Activated CD8-positive, alpha-beta memory T cell treated with anti-CD3 and anti-CD28 coated beads, Interleukin-2, amount 50 U/mL, for 1 hour (primary cell): ENCODE results near the gene ANK3.

Experiments
- DNase-seq: peaks from one replicate; pipeline ENCODE4 v3.0.0-alpha.2; 2020; ENCODE audit errors: extremely low read depth

The ANK3 gene

GRCh38 chr10:60413306-60414012 lies 23.8 kb upstream of the ANK3 start:
- no peak for DNase-seq

DNA sequence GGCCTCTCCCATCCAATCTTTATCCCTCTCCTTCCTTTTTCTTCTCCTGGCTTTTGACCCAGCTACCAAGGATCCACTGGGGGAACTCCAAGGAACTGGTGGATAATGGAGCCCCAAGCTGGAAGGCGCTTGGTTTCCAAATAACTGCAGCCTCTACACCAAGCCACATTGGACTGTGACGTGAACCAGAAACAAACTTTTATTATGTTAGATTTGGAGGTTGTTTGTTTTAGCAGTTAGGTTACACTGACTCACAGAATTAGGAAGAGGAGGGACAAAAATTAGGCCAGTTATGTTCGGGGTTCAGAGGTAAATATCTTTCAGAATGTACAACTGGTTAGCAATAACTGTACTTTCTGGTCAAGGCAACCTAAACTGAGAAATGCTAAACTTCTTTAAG lies 21.3 kb upstream of the ANK3 start:
- no peak for DNase-seq

DNA sequence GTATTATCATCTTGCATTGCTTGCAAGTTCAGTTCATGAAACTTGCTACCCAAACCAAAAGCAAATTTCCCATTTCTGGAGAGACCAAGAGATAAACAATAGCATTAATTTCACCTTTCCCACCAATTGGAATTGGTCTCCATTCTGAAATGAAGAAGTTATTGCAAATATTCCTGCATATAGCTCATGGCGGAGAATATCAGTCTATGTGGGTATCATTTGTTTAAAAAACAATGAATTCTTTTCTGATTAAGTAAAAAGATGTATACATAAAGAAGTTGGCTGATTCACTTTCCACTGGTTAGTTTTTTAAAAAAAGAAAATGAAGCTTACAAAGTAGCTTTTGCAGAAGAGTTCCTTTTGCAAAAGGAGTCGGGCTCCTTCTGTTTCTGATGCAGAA lies 19.5 kb upstream of the ANK3 start:
- no peak for DNase-seq

DNA sequence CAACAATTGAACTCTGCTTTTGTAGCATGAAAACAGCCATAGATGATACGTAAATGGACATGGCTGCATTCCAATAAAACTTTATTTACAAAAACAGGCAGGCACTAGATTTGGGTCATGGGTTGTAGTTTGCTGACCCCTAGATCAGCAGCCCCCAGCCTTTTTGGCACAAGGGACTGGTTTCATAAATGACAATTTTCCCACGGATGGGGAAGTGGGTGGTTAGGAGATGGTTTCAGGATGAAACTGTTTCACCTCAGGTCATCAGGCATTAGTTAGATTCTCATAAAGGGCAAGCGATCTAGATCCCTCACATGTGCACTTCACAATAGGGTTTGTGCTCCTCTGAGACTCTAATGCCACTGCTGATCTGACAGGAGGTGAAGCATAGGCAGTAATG lies 16.5 kb upstream of the ANK3 start:
- no peak for DNase-seq

DNA sequence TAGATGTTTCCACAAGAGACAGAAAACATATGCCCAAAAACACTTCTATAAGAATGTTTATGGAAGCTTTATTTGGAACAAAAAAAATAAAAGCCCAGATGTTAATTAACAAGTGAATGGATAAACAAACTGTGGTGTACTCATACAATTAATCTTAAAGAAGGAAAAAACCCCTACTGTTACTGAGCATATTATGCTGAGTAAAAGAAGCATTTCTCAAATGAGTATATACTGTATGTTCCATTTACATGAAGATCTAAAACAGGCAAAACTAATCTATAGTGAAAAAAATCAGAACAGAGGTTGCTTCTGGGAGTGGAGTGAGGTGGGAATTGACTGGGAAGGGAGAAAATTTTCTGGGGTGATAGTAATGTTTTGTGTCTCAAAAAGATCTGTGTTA lies 15.5 kb upstream of the ANK3 start:
- no peak for DNase-seq

GRCh38 chr10:60403168-60403873 lies 13.6 kb upstream of the ANK3 start:
- no peak for DNase-seq

DNA sequence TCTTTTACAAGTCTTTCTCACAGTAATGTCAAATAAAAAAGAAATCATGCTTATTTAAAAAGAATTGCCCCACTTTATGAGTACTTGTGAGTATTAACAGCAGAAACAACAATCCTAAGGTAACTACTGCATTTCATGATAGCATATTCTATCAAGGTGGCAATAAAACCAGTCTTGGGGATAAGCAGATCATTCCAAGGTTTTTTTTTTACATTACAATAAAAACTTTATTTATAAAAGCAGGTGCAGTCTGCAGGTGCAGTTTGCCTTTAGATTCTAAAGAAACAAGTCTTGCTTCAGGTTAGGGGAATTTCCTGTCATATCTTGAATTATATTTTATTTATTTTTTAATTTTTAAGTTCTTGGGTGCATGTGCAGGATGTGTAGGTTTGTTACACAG lies 10.7 kb upstream of the ANK3 start:
- DNase-seq, result no peak

DNA sequence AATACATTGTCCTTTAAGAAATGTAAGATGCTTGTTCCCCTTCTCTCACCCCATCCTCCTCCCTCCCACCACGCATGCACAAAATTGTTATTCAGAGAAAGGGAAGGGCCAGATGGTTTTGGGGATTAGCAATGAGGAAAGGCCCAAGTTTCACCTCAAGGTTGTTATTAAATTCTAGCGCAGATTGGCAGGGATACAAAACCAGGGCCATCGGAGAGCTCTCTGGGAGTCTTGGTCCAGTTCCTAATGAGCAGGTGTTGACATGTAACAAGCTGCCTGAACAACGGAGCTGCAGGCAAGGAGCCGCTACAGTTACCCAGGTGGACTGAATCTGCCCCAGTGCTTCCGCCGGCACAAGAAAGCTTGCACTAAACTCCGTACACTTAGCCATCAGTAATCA lies 9.7 kb upstream of the ANK3 start:
- DNase-seq, result no peak

- DNase-seq, result no peak
These were observed 8.1 kb upstream of the ANK3 start for GRCh38 chr10:60397792-60398191.

- DNase-seq, result no peak
These were observed 7.1 kb upstream of the ANK3 start for GRCh38 chr10:60396766-60397165.

- DNase-seq, result no peak
These were observed 6.0 kb upstream of the ANK3 start for GRCh38 chr10:60395711-60396110.

DNA sequence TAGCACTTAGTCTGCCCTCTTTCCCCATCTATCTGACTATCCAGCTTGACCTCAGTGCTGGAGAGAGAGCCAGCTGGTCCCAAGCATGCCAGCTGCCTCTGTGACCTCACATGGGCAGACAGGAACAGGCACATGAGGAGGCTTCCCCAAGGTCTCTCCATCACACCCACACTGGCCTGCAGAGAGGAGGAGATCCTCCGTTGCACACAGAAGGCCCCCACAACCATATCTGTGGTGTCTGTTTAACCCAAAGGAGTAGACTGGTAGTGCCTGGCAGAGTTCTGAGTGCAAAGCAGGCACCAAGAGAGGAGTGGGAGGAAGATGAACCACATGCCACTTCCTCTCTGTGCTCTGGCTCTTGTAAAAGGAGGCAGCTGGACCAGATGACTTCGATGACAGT lies 4.8 kb upstream of the ANK3 start:
- no peak for DNase-seq

GRCh38 chr10:60390224-60390626 lies 550 bp upstream of the ANK3 start:
- no peak for DNase-seq

DNA sequence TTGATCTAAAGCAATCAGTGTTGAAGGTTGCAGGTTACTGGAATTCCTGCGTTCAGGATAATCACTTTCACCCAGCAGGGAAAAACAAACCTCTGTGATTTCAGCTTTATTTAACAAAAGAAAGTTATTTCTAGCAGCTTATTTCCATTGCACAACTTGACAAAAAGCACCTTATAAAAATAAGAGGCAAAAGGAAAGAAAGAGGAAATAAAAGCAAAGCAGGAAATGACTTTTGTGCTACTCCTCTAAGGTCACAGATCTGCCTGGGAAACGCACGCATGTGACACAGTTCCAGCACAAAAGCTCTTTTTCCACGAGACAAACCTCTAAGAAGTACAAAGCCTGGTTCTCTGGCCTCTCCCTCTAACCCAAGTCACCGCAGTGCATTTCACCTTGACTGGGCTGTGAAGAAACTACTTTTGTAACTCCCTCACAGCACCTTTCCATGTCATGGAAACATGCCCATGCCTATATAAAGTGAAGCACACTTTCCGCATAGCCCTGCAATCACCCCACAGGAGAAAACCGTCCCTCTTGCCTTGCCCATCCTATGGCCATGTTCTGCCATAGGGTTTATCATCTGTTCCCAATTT lies 870 bp downstream of the ANK3 start:
- no peak for DNase-seq

GRCh38 chr10:60388116-60388625 lies 1.5 kb downstream of the ANK3 start:
- DNase-seq, result no peak

- no peak for DNase-seq
These were observed 2.1 kb downstream of the ANK3 start for GRCh38 chr10:60387531-60387930.

DNA sequence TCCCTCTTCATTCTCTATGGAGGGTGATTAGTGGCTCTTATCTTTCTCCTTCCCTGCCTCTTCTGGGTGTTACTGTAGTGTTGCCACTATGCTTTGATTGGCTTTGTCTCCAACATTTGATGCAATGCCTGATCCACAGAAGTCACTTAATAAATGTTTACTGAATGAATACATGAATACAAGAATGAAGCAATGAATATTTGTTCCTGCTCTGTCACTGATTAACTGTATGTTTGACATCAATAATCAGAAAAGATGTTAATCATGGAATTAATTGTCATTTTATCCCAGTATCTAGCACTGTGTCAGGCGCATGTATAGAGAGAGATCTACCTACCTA lies 4.3 kb downstream of the ANK3 start:
- no peak for DNase-seq

DNA sequence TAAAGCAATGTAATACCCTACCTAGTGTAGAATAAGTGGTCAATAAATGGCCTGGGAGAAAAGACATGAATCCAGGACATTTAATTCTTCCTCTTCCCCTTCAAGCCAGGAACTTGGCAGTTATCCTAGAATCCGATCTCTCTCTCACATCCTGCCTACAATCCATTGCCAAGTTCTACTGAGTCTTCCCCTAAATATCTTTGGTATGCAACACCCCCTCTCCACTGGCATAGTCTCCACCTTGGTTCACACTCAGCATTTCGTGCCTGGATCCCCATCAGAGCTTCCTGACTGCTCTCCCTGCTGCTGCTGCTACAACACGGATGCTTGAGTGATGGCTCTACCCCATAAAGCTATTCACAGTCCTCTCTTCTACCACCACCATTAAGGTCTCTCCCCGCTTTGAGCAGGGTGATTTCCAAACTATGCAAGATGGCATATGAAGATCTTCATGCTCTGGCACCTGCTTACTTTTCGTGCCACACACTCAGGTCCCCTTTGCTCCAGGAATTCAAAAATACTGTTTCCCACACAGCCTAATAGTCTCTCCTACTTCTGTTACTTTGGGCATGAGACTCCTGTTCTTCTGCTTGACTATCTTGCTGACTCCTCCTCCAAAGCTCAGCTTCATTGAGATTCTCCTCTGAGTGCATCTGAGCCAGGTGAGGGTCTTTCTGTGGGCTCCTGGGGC lies 4.8 kb downstream of the ANK3 start:
- no peak for DNase-seq

DNA sequence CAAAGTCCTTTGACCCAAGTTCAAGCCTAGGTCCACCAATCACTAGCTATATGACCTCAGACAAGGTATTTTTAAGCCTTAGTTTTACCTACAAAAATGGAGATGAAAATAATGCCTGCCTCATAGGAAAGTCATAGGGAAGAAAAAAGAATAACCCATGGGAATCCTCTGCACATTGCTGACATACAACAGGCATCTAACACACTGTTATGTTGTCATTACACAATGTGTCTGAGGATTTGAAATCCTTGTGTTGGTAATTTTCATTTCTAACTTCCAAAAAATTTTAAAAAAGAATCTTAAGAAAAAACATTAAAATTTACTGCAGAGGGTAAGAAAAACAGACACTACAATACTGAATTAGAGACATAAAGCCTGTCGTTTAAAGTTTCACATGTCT lies 5.7 kb downstream of the ANK3 start:
- no peak for DNase-seq

DNA sequence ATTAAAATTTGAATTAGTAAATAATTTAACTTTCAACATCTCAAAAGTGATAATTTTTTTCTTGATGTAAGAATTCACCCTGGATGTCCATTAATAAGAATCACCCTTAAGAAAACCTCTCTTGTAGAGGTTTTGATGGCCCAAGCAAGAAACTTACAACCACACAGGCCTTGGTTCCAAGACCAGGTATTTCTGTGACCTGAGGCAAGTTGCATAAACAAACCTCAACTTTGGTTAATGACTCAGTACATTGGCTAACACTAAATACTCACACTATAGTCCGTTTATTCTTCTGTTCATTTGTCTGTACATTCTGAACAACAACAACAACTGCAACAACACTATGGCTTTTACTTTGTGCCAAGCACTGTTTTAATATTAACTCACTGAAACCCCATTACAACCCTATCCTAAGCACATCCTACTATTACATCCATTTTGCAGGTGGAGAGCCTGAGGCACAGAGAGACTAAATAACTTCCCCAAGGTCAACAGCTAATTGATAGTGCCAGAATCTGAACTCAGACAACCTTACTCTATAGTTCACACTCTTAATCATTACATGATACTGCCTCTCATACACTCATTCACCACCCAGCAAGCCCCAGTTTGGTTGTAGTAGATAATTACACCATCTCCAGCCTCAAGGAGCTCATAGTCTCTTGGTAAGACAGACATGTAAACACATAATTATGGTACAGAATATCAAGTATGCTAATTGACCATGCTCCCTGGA lies 6.6 kb downstream of the ANK3 start:
- DNase-seq, result no peak

GRCh38 chr10:60380781-60381180 lies 8.9 kb downstream of the ANK3 start:
- DNase-seq, result no peak

GRCh38 chr10:60377955-60378354 lies 11.7 kb downstream of the ANK3 start:
- DNase-seq, result no peak
